H9 (cell line): ENCODE measurements around the gene PEPD. TPM values are rescaled to one million over a fixed set of nuclear protein-coding genes. Genes with fewer than 3 reads are reported as not detected.

Source experiments
- DNase-seq: peaks from one replicate; pipeline ENCODE4 v3.0.0-alpha.2; 2017
- H2AFZ ChIP-seq: one replicate; pipeline ENCODE4 v1.6.1; 2013; ENCODE audit warnings: mild to moderate bottlenecking, low read length, control low read depth, moderate library complexity
- H2AK5ac ChIP-seq: 2 replicates; pipeline ENCODE4 v1.6.1; 2013; ENCODE audit warnings: low read length, control low read depth, mixed read lengths; ENCODE audit not compliant: insufficient read length
- H2BK120ac ChIP-seq: one replicate; pipeline ENCODE4 v1.6.1; 2013; ENCODE audit warnings: low read depth, mild to moderate bottlenecking, low read length, control low read depth, inconsistent platforms; ENCODE audit not compliant: poor library complexity, severe bottlenecking
- H2BK12ac ChIP-seq: 2 replicates; pipeline ENCODE4 v1.6.1; 2013; ENCODE audit warnings: low read length, control low read depth, mixed read lengths, low read depth; ENCODE audit not compliant: insufficient read length
- H2BK15ac ChIP-seq: 2 replicates; pipeline ENCODE4 v1.6.1; 2013; ENCODE audit warnings: low read depth, low read length, control low read depth
- H2BK20ac ChIP-seq: one replicate; pipeline ENCODE4 v1.6.1; 2013; ENCODE audit warnings: low read depth, mild to moderate bottlenecking, low read length, control low read depth, inconsistent platforms; ENCODE audit not compliant: poor library complexity, severe bottlenecking
- H2BK5ac ChIP-seq: 2 replicates; pipeline ENCODE4 v1.6.1; 2013; ENCODE audit warnings: low read length, control low read depth, mixed read lengths; ENCODE audit not compliant: insufficient read length
- H3K14ac ChIP-seq: 2 replicates; pipeline ENCODE4 v1.6.1; 2013; ENCODE audit warnings: low read length, control low read depth; ENCODE audit not compliant: insufficient read depth
- H3K18ac ChIP-seq: 2 replicates; pipeline ENCODE4 v1.6.1; 2013; ENCODE audit warnings: low read depth, mild to moderate bottlenecking, mixed read lengths, low read length, control low read depth; ENCODE audit not compliant: insufficient read length
- H3K23ac ChIP-seq: 2 replicates; pipeline ENCODE4 v1.6.1; 2013; ENCODE audit warnings: low read length, control low read depth, mixed read lengths, low read depth; ENCODE audit not compliant: insufficient read length
- H3K23me2 ChIP-seq: 2 replicates; pipeline ENCODE4 v1.6.1; 2013; ENCODE audit warnings: low read depth, mild to moderate bottlenecking, mixed read lengths, low read length, control low read depth; ENCODE audit not compliant: insufficient read length, poor library complexity, severe bottlenecking
- H3K27ac ChIP-seq: 2 replicates; pipeline ENCODE4 v1.5.1; 2013; ENCODE audit warnings: low read length, control low read depth, mixed read lengths, low read depth; ENCODE audit not compliant: insufficient read length
- H3K27me3 ChIP-seq: 2 replicates; pipeline ENCODE4 v1.6.1; 2013; ENCODE audit warnings: low read length, control low read depth, inconsistent platforms; ENCODE audit not compliant: insufficient read depth
- H3K4ac ChIP-seq: 2 replicates; pipeline ENCODE4 v1.6.1; 2013; ENCODE audit warnings: low read depth, mild to moderate bottlenecking, control low read depth, inconsistent platforms, low read length, moderate library complexity
- H3K4me1 ChIP-seq: 2 replicates; pipeline ENCODE4 v1.6.1; 2013; ENCODE audit warnings: low read length, control low read depth, inconsistent platforms; ENCODE audit not compliant: insufficient read depth
- H3K4me2 ChIP-seq: 2 replicates; pipeline ENCODE4 v1.6.1; 2013; ENCODE audit warnings: low read length, control low read depth, mixed read lengths; ENCODE audit not compliant: insufficient read length, insufficient read depth
- H3K56ac ChIP-seq: 2 replicates; pipeline ENCODE4 v1.6.1; 2013; ENCODE audit warnings: low read depth, mild to moderate bottlenecking, mixed read lengths, low read length, control low read depth; ENCODE audit not compliant: insufficient read length
- H3K79me1 ChIP-seq: 2 replicates; pipeline ENCODE4 v1.6.1; 2013; ENCODE audit warnings: low read depth, mild to moderate bottlenecking, moderate library complexity, low read length, control low read depth, inconsistent platforms; ENCODE audit not compliant: insufficient read depth, poor library complexity, severe bottlenecking
- H3K79me2 ChIP-seq: 2 replicates; pipeline ENCODE4 v1.6.1; 2013; ENCODE audit warnings: low read length, control low read depth, inconsistent platforms; ENCODE audit not compliant: insufficient read depth
- H3K9ac ChIP-seq: 2 replicates; pipeline ENCODE4 v1.6.1; 2013; ENCODE audit warnings: low read length, control low read depth, mixed read lengths; ENCODE audit not compliant: insufficient read length; ENCODE audit errors: extremely low read depth
- H3K9me3 ChIP-seq: one replicate; pipeline ENCODE4 v1.6.1; 2013; ENCODE audit warnings: low read depth, low read length, inconsistent platforms; ENCODE audit not compliant: control insufficient read depth
- H3T11ph ChIP-seq: one replicate; pipeline ENCODE4 v1.6.1; 2013; ENCODE audit warnings: mild to moderate bottlenecking, low read length, control low read depth, inconsistent platforms
- H4K20me1 ChIP-seq: one replicate; pipeline ENCODE4 v1.6.1; 2013; ENCODE audit not compliant: control insufficient read depth, insufficient read length, insufficient read depth
- H4K5ac ChIP-seq: 2 replicates; pipeline ENCODE4 v1.6.1; 2013; ENCODE audit warnings: low read depth, mild to moderate bottlenecking, mixed read lengths, low read length, control low read depth; ENCODE audit not compliant: insufficient read length
- H4K8ac ChIP-seq: replicated peaks from 2 replicates; pipeline ENCODE4 v1.6.1; 2013; ENCODE audit warnings: low read length, control low read depth, mixed read lengths, low read depth; ENCODE audit not compliant: insufficient read length
- H4K91ac ChIP-seq: 2 replicates; pipeline ENCODE4 v1.6.1; 2013; ENCODE audit warnings: low read depth, mild to moderate bottlenecking, moderate library complexity, mixed read lengths, low read length, control low read depth; ENCODE audit not compliant: insufficient read length
- H3K27ac Mint-ChIP-seq, 3 experiments: 2 replicates in 2 of 3; 3 replicates in 1 of 3; pipeline ENCODE4 v1.8.0; 2020 to 2021; ENCODE audit warnings: mixed read lengths in 3 of 3, mild to moderate bottlenecking in 1 of 3, moderate library complexity in 1 of 3
- H3K27me3 Mint-ChIP-seq: 2 replicates; pipeline ENCODE4 v1.8.0; 2021; ENCODE audit warnings: low read depth, mild to moderate bottlenecking, moderate library complexity, mixed read lengths
- H3K36me3 Mint-ChIP-seq, 3 experiments: 2 replicates in 2 of 3; 3 replicates in 1 of 3; pipeline ENCODE4 v1.8.0; 2020 to 2021; ENCODE audit warnings: low read depth in 3 of 3, mixed read lengths in 3 of 3; ENCODE audit not compliant: insufficient read depth in 1 of 3
- H3K4me1 Mint-ChIP-seq, 2 experiments: 2 replicates each; pipeline ENCODE4 v1.8.0; 2020; ENCODE audit warnings: mixed read lengths in 2 of 2
- H3K4me3 Mint-ChIP-seq, 2 experiments: 2 replicates in 1 of 2; 3 replicates in 1 of 2; pipeline ENCODE4 v1.8.0; 2020 to 2021; ENCODE audit warnings: mild to moderate bottlenecking in 2 of 2, mixed read lengths in 2 of 2, moderate library complexity in 1 of 2
- H3K9me3 Mint-ChIP-seq, 2 experiments: 2 replicates in 1 of 2; 3 replicates in 1 of 2; pipeline ENCODE4 v1.8.0; 2020; ENCODE audit warnings: mild to moderate bottlenecking in 2 of 2, mixed read lengths in 2 of 2, moderate library complexity in 1 of 2
- WGBS: extraction: QIAGEN DNeasy Blood & Tissue Kit; methylation state at CpG from one replicate; pipeline ENCODE4 v1.1.7; 2013; ENCODE audit warnings: missing lambda C conversion rate, low lambda C conversion rate, mixed read lengths; ENCODE audit not compliant: insufficient read length; ENCODE audit errors: extremely low coverage; 5-methylcytosine and 5-hydroxymethylcytosine counted together
- total RNA-seq: library from RNA; stranded (reverse); gene quantifications from 2 replicates; pipeline ENCODE4 v1.2.1, GENCODE V29; 2021
- TF ChIP-seq, protein P1 (sequence below): fragments of 200-600 bp; sonication (generic); conservative IDR thresholded peaks from 3 replicates; pipeline ENCODE4 v1.8.0; 2021; ENCODE audit warnings: antibody characterized with exemption, mild to moderate bottlenecking

PEPD gene
- total RNA-seq, 1 experiment from 2014 or later, result 52.8 TPM

DNA sequence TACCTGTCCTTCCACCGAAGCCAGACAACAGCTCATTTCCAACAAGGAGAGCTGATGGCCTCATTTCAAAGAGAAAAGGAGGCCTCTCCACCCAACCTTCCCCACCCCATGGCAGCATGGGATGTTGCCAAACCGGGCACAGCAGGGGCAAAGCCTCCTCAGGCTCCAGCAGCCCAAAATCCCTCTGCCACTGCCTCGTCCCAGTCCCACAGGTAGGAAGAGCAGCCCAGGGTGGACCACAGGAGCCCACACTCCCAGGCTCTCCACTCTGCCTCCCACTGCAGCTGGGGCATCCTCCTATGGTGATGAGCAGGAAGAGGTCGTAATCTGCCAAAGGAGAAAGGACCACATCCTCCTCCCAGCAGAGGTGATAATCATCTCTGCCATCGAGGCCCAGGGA lies 50.9 kb downstream of the PEPD start:
- H3K18ac ChIP-seq, result no peak overlapping the region
- H3K56ac ChIP-seq, result no peak overlapping the region
- no CpG with 5 or more reads among the region's 5 CpGs for WGBS
- no peak overlapping the region for H3K23ac ChIP-seq
- no peaks in the 10 kb centered on the region for H4K20me1 ChIP-seq
- H3K9me3 ChIP-seq, result no peaks in the 10 kb centered on the region
- H3K27ac Mint-ChIP-seq, result peak overlapping the region in 1 of 3 experiments; percentile 53; a peak in 1 of 7 replicates
- no peak overlapping the region for H3K4me3 Mint-ChIP-seq
- H2BK20ac ChIP-seq, result no peak overlapping the region
- H3K27ac ChIP-seq, result no peak overlapping the region
- no peak overlapping the region for H2BK12ac ChIP-seq
- H4K5ac ChIP-seq, result no peak overlapping the region
- H2BK15ac ChIP-seq, result no peak overlapping the region
- TF ChIP-seq, protein P1, sequence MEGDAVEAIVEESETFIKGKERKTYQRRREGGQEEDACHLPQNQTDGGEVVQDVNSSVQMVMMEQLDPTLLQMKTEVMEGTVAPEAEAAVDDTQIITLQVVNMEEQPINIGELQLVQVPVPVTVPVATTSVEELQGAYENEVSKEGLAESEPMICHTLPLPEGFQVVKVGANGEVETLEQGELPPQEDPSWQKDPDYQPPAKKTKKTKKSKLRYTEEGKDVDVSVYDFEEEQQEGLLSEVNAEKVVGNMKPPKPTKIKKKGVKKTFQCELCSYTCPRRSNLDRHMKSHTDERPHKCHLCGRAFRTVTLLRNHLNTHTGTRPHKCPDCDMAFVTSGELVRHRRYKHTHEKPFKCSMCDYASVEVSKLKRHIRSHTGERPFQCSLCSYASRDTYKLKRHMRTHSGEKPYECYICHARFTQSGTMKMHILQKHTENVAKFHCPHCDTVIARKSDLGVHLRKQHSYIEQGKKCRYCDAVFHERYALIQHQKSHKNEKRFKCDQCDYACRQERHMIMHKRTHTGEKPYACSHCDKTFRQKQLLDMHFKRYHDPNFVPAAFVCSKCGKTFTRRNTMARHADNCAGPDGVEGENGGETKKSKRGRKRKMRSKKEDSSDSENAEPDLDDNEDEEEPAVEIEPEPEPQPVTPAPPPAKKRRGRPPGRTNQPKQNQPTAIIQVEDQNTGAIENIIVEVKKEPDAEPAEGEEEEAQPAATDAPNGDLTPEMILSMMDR, result no peak
- no peaks in the 10 kb centered on the region for H3K79me1 ChIP-seq
- H3K9me3 Mint-ChIP-seq, result no peaks in the 10 kb centered on the region
- no peaks in the 10 kb centered on the region; the same call in 1 of the 2 replicates for H3K27me3 Mint-ChIP-seq
- H3K9ac ChIP-seq, result no peak overlapping the region
- no peak overlapping the region for H2BK5ac ChIP-seq
- no peaks in the 10 kb centered on the region for H3K23me2 ChIP-seq
- no peak overlapping the region for H4K91ac ChIP-seq
- H2AK5ac ChIP-seq, result no peak overlapping the region
- H2BK120ac ChIP-seq, result no peak overlapping the region
- no peak overlapping the region for H3T11ph ChIP-seq
- H3K4me1 ChIP-seq, result no peaks in the 10 kb centered on the region
- H4K8ac ChIP-seq, result no peak overlapping the region
- H3K4me1 Mint-ChIP-seq, result peaks cover 0 to 5% of the 10 kb centered on the region in 2 experiments; a peak in 1 of 4 replicates
- no peaks in the 10 kb centered on the region for H3K27me3 ChIP-seq
- no peaks in the 10 kb centered on the region for H3K79me2 ChIP-seq
- no peak overlapping the region for H3K14ac ChIP-seq
- no peak overlapping the region for H3K4ac ChIP-seq
- no peak overlapping the region for H3K4me2 ChIP-seq
- H3K36me3 Mint-ChIP-seq, result peaks cover 0 to 4% (median 2%) of the 10 kb centered on the region in 3 experiments; a peak in 3 of 7 replicates
- DNase-seq, result peak; percentile 14
- H2AFZ ChIP-seq, result no peak overlapping the region
